Ascending aorta (tissue), 2 donors: ENCODE data around the gene OSBPL3. TPM values are rescaled to one million over a fixed set of nuclear protein-coding genes. Genes with fewer than 3 reads are reported as not detected.

Source experiments
- DNase-seq, 2 donors: peaks; one replicate each; pipeline ENCODE4 v3.0.0-alpha.2; 2019; ENCODE audit warnings: low spot score in 2 of 2
- H3K27ac ChIP-seq, 2 donors: fragments of 200-600 bp; sonication (generic); one replicate each; pipeline ENCODE4 v1.5.1; 2016 to 2017; ENCODE audit warnings: mild to moderate bottlenecking in 1 of 2
- H3K27me3 ChIP-seq: fragments of 200-600 bp; sonication (generic); one replicate; pipeline ENCODE4 v1.5.1; 2017
- H3K36me3 ChIP-seq, 2 donors: fragments of 200-600 bp; sonication (generic); one replicate each; pipeline ENCODE4 v1.5.1; 2016
- H3K4me1 ChIP-seq, 2 donors: fragments of 200-600 bp; sonication (generic); one replicate each; pipeline ENCODE4 v1.5.1; 2016 to 2017; ENCODE audit warnings: mild to moderate bottlenecking in 1 of 2
- H3K4me3 ChIP-seq, 2 donors: fragments of 200-600 bp; sonication (generic); one replicate each; pipeline ENCODE4 v1.5.1; 2016 to 2017; ENCODE audit warnings: mild to moderate bottlenecking in 1 of 2
- H3K9me3 ChIP-seq, 2 donors: fragments of 200-600 bp; sonication (generic); one replicate each; pipeline ENCODE4 v1.5.1; 2016
- intact Hi-C: fragments of 100-400 bp; cut with DNase I; formaldehyde crosslinking; loops from one replicate; pipeline ENCODE4 v1.15.1; 2023
- total RNA-seq: library from RNA; depleted of rRNA; stranded (reverse); fragments of >200 nt; gene quantifications from one replicate; pipeline ENCODE4 v1.1.0, GENCODE V29; 2016
- TF ChIP-seq, protein P1 (sequence below), 3 experiments: fragments of 200-600 bp in 2 of 3; fragments of 450-650 bp in 1 of 3; sonication (generic) in 2 of 3; IDR thresholded peaks; one replicate each; pipeline ENCODE4 v1.5.1; 2016 to 2019; ENCODE audit warnings: antibody characterized with exemption in 3 of 3, mild to moderate bottlenecking in 1 of 3, moderate library complexity in 1 of 3

The OSBPL3 gene
- total RNA-seq, 1 donor from 2014 or later, result 0.96 TPM

DNA sequence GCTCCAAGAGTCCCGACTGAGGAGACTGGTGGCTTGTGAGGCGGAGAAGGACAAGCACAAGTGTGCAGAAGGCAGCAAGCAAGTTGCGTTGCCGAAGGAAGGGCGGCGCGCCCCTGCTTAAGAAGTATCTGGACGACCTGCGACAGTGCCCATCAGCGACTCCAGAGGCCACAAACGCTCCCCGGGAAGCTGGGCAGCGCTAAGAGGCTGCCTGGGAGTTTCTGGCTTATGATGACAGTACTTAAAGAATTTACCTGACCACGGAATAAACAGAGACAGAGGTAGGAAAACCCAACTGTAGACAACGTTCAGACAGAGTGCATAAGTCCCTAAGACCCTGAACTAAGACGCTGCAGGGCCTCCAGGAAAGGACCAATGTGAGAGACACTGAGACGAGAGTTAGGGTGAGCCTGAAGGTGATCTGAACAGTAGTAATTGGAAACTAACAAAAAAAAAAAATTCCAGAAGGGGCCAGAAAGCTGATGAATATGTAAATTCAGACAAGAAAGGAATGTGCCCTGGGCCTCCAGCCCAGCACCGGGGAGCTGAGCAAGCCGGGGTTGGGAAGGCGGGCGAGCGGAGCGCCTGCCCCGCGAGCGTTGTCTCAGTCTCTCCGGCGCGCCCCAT is 1.0 kb downstream of the OSBPL3 start:
- H3K4me1 ChIP-seq, result peaks cover 0 to 3% of the 10 kb centered on the region in 2 donors
- no peaks in the 10 kb centered on the region for H3K9me3 ChIP-seq
- H3K4me3 ChIP-seq, result peak overlapping the region; percentile 66 to 94
- H3K36me3 ChIP-seq, result no peaks in the 10 kb centered on the region
- H3K27ac ChIP-seq, result peak overlapping the region in 1 of 2 donors; percentile 75
- H3K27me3 ChIP-seq, result no peaks in the 10 kb centered on the region
- TF ChIP-seq, protein P1, sequence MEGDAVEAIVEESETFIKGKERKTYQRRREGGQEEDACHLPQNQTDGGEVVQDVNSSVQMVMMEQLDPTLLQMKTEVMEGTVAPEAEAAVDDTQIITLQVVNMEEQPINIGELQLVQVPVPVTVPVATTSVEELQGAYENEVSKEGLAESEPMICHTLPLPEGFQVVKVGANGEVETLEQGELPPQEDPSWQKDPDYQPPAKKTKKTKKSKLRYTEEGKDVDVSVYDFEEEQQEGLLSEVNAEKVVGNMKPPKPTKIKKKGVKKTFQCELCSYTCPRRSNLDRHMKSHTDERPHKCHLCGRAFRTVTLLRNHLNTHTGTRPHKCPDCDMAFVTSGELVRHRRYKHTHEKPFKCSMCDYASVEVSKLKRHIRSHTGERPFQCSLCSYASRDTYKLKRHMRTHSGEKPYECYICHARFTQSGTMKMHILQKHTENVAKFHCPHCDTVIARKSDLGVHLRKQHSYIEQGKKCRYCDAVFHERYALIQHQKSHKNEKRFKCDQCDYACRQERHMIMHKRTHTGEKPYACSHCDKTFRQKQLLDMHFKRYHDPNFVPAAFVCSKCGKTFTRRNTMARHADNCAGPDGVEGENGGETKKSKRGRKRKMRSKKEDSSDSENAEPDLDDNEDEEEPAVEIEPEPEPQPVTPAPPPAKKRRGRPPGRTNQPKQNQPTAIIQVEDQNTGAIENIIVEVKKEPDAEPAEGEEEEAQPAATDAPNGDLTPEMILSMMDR (IDR thresholded peaks at IDR 0.05), result no peak
- intact Hi-C loops, result loop anchor here (5.0 kb wide), 1 partner anchor 203 kb away; a partner anchor contains a TSS
- DNase-seq, result no peak

DNA sequence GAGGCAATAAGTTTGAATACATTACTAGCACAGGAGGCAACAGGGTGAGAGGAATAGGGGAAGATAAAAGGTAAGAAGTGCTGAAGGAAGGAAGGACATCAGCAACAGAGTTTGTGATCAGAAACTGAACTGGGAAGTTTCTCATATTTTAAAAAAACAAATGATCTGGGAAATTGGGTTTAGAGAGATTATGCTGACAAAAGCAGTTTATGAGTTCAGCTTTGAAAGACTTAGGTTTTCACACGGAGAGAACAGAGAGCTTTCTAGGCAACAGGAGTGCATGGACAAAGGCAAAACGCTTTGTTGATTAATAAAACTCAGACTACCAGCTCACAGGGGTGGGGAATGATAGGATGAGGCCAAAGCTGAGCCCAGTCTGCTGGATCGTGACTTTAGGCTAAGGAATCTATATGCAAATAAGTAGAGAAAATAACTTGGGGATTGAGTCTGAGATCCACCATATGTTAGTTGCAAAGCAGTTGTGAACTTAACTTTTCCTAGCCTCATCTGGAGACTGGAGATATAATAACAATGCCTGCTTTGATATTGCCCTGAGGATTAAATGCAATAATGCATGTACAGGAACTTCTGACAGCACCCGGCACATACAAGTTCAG is 4.2 kb downstream of the OSBPL3 start:
- DNase-seq, result no peak
- no peaks in the 10 kb centered on the region for H3K9me3 ChIP-seq
- no peaks in the 10 kb centered on the region for H3K36me3 ChIP-seq
- peaks cover 0 to 3% of the 10 kb centered on the region in 2 donors for H3K4me1 ChIP-seq
- no peaks in the 10 kb centered on the region for H3K27me3 ChIP-seq
- TF ChIP-seq, protein P1 (IDR thresholded peaks at IDR 0.05), result no peak
- intact Hi-C loops, result loop anchor here (5.0 kb wide), 1 partner anchor 207 kb away; a partner anchor contains a TSS
- H3K4me3 ChIP-seq, result no peak overlapping the region
- H3K27ac ChIP-seq, result no peak overlapping the region

DNA sequence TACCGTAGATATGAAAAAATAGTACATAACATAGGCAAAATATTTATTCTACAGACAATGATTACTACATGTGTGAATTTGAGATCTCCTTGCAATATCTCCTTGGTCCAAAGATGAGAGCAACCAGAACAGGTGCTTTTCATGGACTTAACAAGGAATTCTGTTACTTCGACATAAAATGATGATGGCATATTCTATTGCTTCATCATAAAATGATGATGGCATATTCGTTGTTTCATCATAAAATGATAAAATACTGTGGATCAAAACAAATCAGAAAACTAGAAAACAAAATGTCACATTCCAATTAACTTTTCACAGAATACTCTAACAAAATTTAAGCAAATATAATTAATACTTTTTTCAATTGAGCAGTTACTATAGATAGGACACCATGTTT is 4.8 kb downstream of the OSBPL3 start:
- TF ChIP-seq, protein P1 (IDR thresholded peaks at IDR 0.05), result no peak
- H3K4me1 ChIP-seq, result peaks cover 0 to 3% of the 10 kb centered on the region in 2 donors
- no peaks in the 10 kb centered on the region for H3K36me3 ChIP-seq
- no peak overlapping the region for H3K4me3 ChIP-seq
- DNase-seq, result no peak
- H3K27me3 ChIP-seq, result no peaks in the 10 kb centered on the region
- H3K9me3 ChIP-seq, result no peaks in the 10 kb centered on the region
- H3K27ac ChIP-seq, result no peak overlapping the region
- intact Hi-C loops, result loop anchor here (5.0 kb wide), 1 partner anchor 207 kb away; a partner anchor contains a TSS

DNA sequence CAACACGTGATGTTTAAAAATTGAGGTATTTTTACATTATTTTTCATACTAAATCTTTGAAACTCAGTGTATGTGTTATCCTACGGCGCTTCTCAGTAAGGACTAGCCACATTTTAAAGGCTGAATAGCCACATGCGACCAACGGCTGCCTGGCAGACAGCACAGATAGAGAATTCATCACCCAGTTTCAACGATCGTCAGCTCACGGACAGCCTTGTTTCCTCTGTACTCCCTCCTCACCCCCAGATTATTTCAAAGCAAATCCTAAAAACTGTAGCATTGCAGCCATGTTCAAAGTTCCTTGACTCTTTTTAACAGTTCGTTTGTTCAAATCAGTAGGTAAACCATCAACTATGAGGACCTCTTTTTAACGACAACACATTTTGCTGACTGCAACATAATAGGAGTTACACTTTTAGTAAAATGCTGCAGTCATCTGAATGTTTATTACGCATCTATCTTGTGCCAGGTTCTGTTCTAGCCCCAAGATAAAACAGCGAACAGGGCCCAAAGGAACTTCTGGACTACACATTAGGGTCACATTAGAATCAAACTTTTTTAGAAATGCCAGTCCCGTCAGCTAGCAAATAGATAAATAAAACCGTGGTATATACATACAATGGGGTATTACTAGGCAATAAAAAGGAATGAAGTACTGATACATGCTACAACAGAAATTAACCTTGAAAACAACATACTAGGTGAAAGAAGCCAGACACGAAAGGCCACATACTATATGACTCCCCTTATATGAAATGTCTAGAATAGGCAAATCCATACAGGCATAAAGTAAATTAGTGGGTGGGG is 5.7 kb downstream of the OSBPL3 start:
- Histone ChIP-seq H3K27me3 (no peaks in the 10 kb centered on the region), H3K4me3 (no peak overlapping the region), H3K27ac (no peak overlapping the region), H3K36me3 (no peaks in the 10 kb centered on the region), H3K4me1 (peaks cover 0 to under 1% of the 10 kb centered on the region in 2 donors), H3K9me3 (no peaks in the 10 kb centered on the region)
- intact Hi-C loops, result no loop called here
- TF ChIP-seq, protein P1 (IDR thresholded peaks at IDR 0.05), result no peak
- DNase-seq, result no peak

DNA sequence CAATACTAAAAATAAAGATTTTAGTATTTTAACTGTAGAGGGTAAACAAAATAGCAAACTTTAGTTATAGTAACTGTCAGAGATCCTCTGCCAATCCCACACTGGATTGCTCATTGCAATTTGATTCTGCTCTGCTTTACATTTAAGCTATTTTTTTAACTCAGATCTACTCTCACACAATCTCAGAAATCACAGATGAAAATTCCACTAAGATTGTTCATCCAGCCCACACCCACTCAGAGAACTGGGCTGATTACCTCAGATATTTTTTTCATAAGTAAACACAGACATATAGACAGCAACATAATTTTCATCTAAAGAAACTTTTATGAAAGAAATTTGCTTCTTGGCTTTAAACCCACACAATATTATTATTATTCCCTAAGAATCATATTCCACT is 7.0 kb downstream of the OSBPL3 start:
- TF ChIP-seq, protein P1 (IDR thresholded peaks at IDR 0.05), result no peak
- intact Hi-C loops, result no loop called here
- no peak overlapping the region for H3K27ac ChIP-seq
- no peak overlapping the region for H3K4me3 ChIP-seq
- no peaks in the 10 kb centered on the region for H3K4me1 ChIP-seq
- no peaks in the 10 kb centered on the region for H3K9me3 ChIP-seq
- H3K27me3 ChIP-seq, result no peaks in the 10 kb centered on the region
- no peaks in the 10 kb centered on the region for H3K36me3 ChIP-seq
- no peak for DNase-seq
